Endothelial cell of umbilical vein (primary cell): Measurements from ENCODE around the gene ZBTB44. TPM values are rescaled to one million over a fixed set of nuclear protein-coding genes. Genes with fewer than 3 reads are reported as not detected.

Source experiments
- BruUV-seq: library from RNA; stranded (reverse); fragments of 400-500 nt; replicated peaks from 2 replicates; lab custom pipeline; 2021; lab: Mats Ljungman, UMichigan
- CTCF ChIA-PET: fragments of 300-600, 350-600 bp; sonication (Branson Sonifier 250); formaldehyde crosslinking; loops from one replicate; lab custom pipeline; 2021; ENCODE audit warnings: antibody characterized with exemption, inconsistent platforms; lab: Charles Lee
- POLR2A ChIA-PET: fragments of 300-600, 350-600 bp; sonication (Branson Sonifier 250); formaldehyde crosslinking; loops from one replicate; lab custom pipeline; 2021; ENCODE audit warnings: antibody characterized with exemption, inconsistent platforms; lab: Charles Lee
- DNase-seq: peaks from one replicate; pipeline ENCODE4 v3.0.0-alpha.2; 2011; ENCODE audit warnings: low read depth, low spot score
- FAIRE-seq: peaks from 2 replicates; lab custom pipeline; 2011; peaks lifted over from hg19 to GRCh38; lab: Jason Lieb, UNC
- H2AFZ ChIP-seq: 2 replicates; pipeline ENCODE4 v1.6.0; 2012; ENCODE audit warnings: low read depth, low read length, control low read depth, inconsistent platforms
- H3K27ac ChIP-seq: 2 replicates; pipeline ENCODE4 v1.5.1; 2011; ENCODE audit warnings: low read depth, mild to moderate bottlenecking, control low read depth, low read length, moderate library complexity; ENCODE audit not compliant: insufficient read depth
- H3K27me3 ChIP-seq, 2 experiments: 2 replicates each; pipeline versions ENCODE4 v1.6.0 to v1.6.1; 2011; ENCODE audit warnings: low read length in 2 of 2, mixed read lengths in 1 of 2; ENCODE audit not compliant: control insufficient read depth in 2 of 2, insufficient read depth in 2 of 2
- H3K36me3 ChIP-seq, 2 experiments: 2 replicates in 1 of 2; 3 replicates in 1 of 2; pipeline ENCODE4 v1.5.1; 2011; ENCODE audit warnings: low read length in 2 of 2, mild to moderate bottlenecking in 1 of 2, moderate library complexity in 1 of 2; ENCODE audit not compliant: control insufficient read depth in 2 of 2, insufficient read depth in 2 of 2; ENCODE audit errors: extremely low read depth in 1 of 2
- H3K4me1 ChIP-seq: 3 replicates; pipeline ENCODE4 v1.5.1; 2011; ENCODE audit warnings: mild to moderate bottlenecking, low read length; ENCODE audit not compliant: control insufficient read depth, insufficient read depth; ENCODE audit errors: extremely low read depth
- H3K4me2 ChIP-seq: 2 replicates; pipeline ENCODE4 v1.6.1; 2011; ENCODE audit warnings: low read length, control low read depth, mixed read lengths; ENCODE audit not compliant: insufficient read depth
- H3K4me3 ChIP-seq, 3 experiments: fragments of 200-600 bp in 1 of 3; sonication (generic), shearing (Covaris generic) in 1 of 3; replicated peaks in 1 of 3; 2 replicates each; pipeline ENCODE4 v1.5.1; 2011 to 2016; ENCODE audit warnings: control low read depth in 3 of 3, low read length in 3 of 3, mild to moderate bottlenecking in 2 of 3, inconsistent platforms in 1 of 3, low read depth in 1 of 3, moderate library complexity in 1 of 3; ENCODE audit not compliant: insufficient read depth in 1 of 3
- H3K79me2 ChIP-seq: 2 replicates; pipeline ENCODE4 v1.6.0; 2012; ENCODE audit warnings: low read length, inconsistent platforms; ENCODE audit not compliant: control insufficient read depth, insufficient read depth
- H3K9ac ChIP-seq: replicated peaks from 2 replicates; pipeline ENCODE3; 2011; ENCODE audit warnings: low read length, control low read depth; ENCODE audit not compliant: insufficient read depth; ENCODE audit errors: extremely low read depth
- H3K9me1 ChIP-seq: replicated peaks from 3 replicates; pipeline ENCODE4 v1.6.0; 2011; ENCODE audit warnings: mild to moderate bottlenecking, low read length; ENCODE audit not compliant: control insufficient read depth, insufficient read depth; ENCODE audit errors: extremely low read depth
- H3K9me3 ChIP-seq: replicated peaks from 2 replicates; pipeline ENCODE4 v1.5.1; 2012; ENCODE audit warnings: low read length, inconsistent platforms; ENCODE audit not compliant: control insufficient read depth, insufficient read depth
- H4K20me1 ChIP-seq: replicated peaks from 2 replicates; pipeline ENCODE3; 2011; ENCODE audit warnings: mild to moderate bottlenecking, low read length; ENCODE audit not compliant: control insufficient read depth, insufficient read depth; ENCODE audit errors: extremely low read depth
- CTCF ChIP-seq, 2 donors: IDR thresholded peaks; 1 replicate in 1 of 2; 2 replicates in 1 of 2; pipeline ENCODE4 v1.5.1; 2011; ENCODE audit warnings: low read length in 2 of 2, mild to moderate bottlenecking in 2 of 2, moderate library complexity in 2 of 2, control low read depth in 1 of 2, inconsistent platforms in 1 of 2, low read depth in 1 of 2; ENCODE audit not compliant: insufficient read depth in 1 of 2; ENCODE audit errors: extremely low read depth in 1 of 2
- EZH2 ChIP-seq: IDR thresholded peaks from 2 replicates; pipeline ENCODE4 v1.6.1; 2012; ENCODE audit warnings: borderline replicate concordance, low read depth, mild to moderate bottlenecking, moderate library complexity, low read length, inconsistent platforms; ENCODE audit not compliant: severe bottlenecking
- FOS ChIP-seq: IDR thresholded peaks from 2 replicates; pipeline ENCODE4 v1.6.1; 2011; ENCODE audit warnings: mild to moderate bottlenecking, low read length, moderate library complexity, borderline replicate concordance; ENCODE audit not compliant: insufficient read depth
- GATA2 ChIP-seq: IDR thresholded peaks from 2 replicates; pipeline ENCODE4 v1.7.0; 2011; ENCODE audit warnings: low read depth, mild to moderate bottlenecking, moderate library complexity, mixed read lengths, low read length; ENCODE audit not compliant: insufficient read length, insufficient read depth
- JUN ChIP-seq: IDR thresholded peaks from 2 replicates; pipeline ENCODE4 v1.6.1; 2011; ENCODE audit warnings: borderline replicate concordance, low read depth; ENCODE audit not compliant: insufficient read length, insufficient read depth
- MAX ChIP-seq: IDR thresholded peaks from 2 replicates; pipeline ENCODE4 v1.6.1; 2011; ENCODE audit not compliant: insufficient read depth, insufficient read length
- MYC ChIP-seq: IDR thresholded peaks from one replicate; pipeline ENCODE4 v1.6.1; 2011; ENCODE audit warnings: mild to moderate bottlenecking, low read depth, low read length
- POLR2A ChIP-seq: IDR thresholded peaks from 2 replicates; pipeline ENCODE4 v1.6.1; 2012; ENCODE audit warnings: low read depth, mild to moderate bottlenecking, control low read depth, low read length
- POLR2AphosphoS5 ChIP-seq: IDR thresholded peaks from 2 replicates; pipeline ENCODE4 v1.6.1; 2012; ENCODE audit warnings: low read depth, mild to moderate bottlenecking, control low read depth, low read length, moderate library complexity; ENCODE audit not compliant: insufficient read depth
- dilution Hi-C: fragments of 300-500 bp; cut with MboI; formaldehyde crosslinking; loops from one replicate; pipeline ENCODE4 v1.15.0; 2019; ENCODE audit warnings: low sequenced_read_pairs; ENCODE audit not compliant: extremely low pct_ligation_motif_present
- intact Hi-C: fragments of 100-400 bp; cut with micrococcal nuclease; formaldehyde crosslinking; loops from one replicate; pipeline ENCODE4 v1.10.0; 2022
- polyA plus RNA-seq, 4 experiments: library from polyadenylated mRNA; depleted of rRNA in 3 of 4; stranded (reverse) in 3 of 4; unstranded in 1 of 4; fragments of >200 nt; gene quantifications; 2 replicates each; pipeline versions ENCODE4 v1.2.1 to v1.2.3, GENCODE V29; 2011 to 2012; ENCODE audit warnings: missing spikeins in 1 of 4
- total RNA-seq: library from RNA; stranded (reverse); gene quantifications from 2 replicates; pipeline ENCODE4 v1.2.3, GENCODE V29; 2021

The ZBTB44 gene
- total and polyA plus RNA-seq, 2 donors (not counting 3 experiments of a cell fraction or from before 2014, with no cell fraction given) = 8.7 to 24.4 TPM

GRCh38 chr11:130318031-130318673 lies 3.4 kb upstream of the ZBTB44 start:
- peaks cover 7% of the 10 kb centered on the region for H3K4me1 ChIP-seq
- no peak for FAIRE-seq
- H3K36me3 ChIP-seq = no peaks in the 10 kb centered on the region
- no peak for DNase-seq
- no TSS peak for BruUV-seq
- H3K27me3 ChIP-seq = peaks cover 0 to 6% of the 10 kb centered on the region in 2 experiments
- POLR2A ChIA-PET = no interaction called here
- H4K20me1 ChIP-seq = no peaks in the 10 kb centered on the region
- H3K79me2 ChIP-seq = peaks cover 3% of the 10 kb centered on the region
- H3K9me1 ChIP-seq = no peaks in the 10 kb centered on the region
- H3K4me2 ChIP-seq = no peak overlapping the region
- no peak overlapping the region for H3K9ac ChIP-seq
- dilution Hi-C loops (no loop called here), intact Hi-C loops (loop anchor here (10.0 kb wide), 2 partner anchors 423 to 577 kb away; partner anchors contain the start of gene NFRKB)
- CTCF ChIA-PET = interaction anchor here (1.2 to 1.7 kb wide), 2 partner anchors 14 to 105 kb away, joined by 3 read pairs; no protein-coding TSS in a partner anchor
- H3K9me3 ChIP-seq = no peaks in the 10 kb centered on the region
- no peak for TF ChIP-seq MYC
- no peak for TF ChIP-seq MAX
- TF ChIP-seq POLR2AphosphoS5 = no peak
- no peak for TF ChIP-seq EZH2
- TF ChIP-seq POLR2A = no peak
- TF ChIP-seq JUN = no peak
- no peak for TF ChIP-seq GATA2
- no peak for TF ChIP-seq FOS
- no peak for TF ChIP-seq CTCF (IDR thresholded peaks at IDR 0.05; ENCODE audit: extremely low read depth in 1 of 2, insufficient read depth in 1 of 2, low read depth in 1 of 2, low read length in 2 of 2)
- no peak overlapping the region for H3K4me3 ChIP-seq
- H2AFZ ChIP-seq = no peak overlapping the region
- H3K27ac ChIP-seq = no peak overlapping the region
